Activated T-helper 17 cell treated with anti-CD3 and anti-CD28 coated beads, Interleukin-2, amount 50 U/mL, for 72 hours (primary cell): Measurements from ENCODE around the gene INO80B. TPM values are rescaled to one million over a fixed set of nuclear protein-coding genes. Genes with fewer than 3 reads are reported as not detected.
"Not testable (repeated sequence)": the region's sequence is repeated elsewhere in the genome, so short reads cannot be mapped to it uniquely, and the experiment has no call there.

Experiments used
- ATAC-seq: fragments of 150-1000 bp; cut with Tn5 transposase; replicated peaks from 2 replicates; pipeline ENCODE4 v1.10.0; 2021; ENCODE audit warnings: mild to moderate bottlenecking, moderate library complexity
- H3K27ac Mint-ChIP-seq: one replicate; pipeline ENCODE4 v1.8.0; 2022; ENCODE audit warnings: mixed read lengths
- H3K27me3 Mint-ChIP-seq: one replicate; pipeline ENCODE4 v1.8.0; 2022; ENCODE audit warnings: mixed read lengths
- H3K36me3 Mint-ChIP-seq: one replicate; pipeline ENCODE4 v1.8.0; 2022; ENCODE audit warnings: low read depth, mild to moderate bottlenecking, mixed read lengths
- H3K4me1 Mint-ChIP-seq: one replicate; pipeline ENCODE4 v1.8.0; 2022; ENCODE audit warnings: mixed read lengths
- H3K4me3 Mint-ChIP-seq: one replicate; pipeline ENCODE4 v1.8.0; 2022; ENCODE audit warnings: mild to moderate bottlenecking, mixed read lengths
- H3K9me3 Mint-ChIP-seq: one replicate; pipeline ENCODE4 v1.8.0; 2022; ENCODE audit warnings: mixed read lengths
- total RNA-seq, 2 donors: library from RNA; stranded (reverse); gene quantifications; one replicate each; pipeline ENCODE4 v1.2.3, GENCODE V29; 2022

Gene INO80B
- total RNA-seq, 2 donors from 2014 or later: 27.8 to 37.9 TPM

DNA sequence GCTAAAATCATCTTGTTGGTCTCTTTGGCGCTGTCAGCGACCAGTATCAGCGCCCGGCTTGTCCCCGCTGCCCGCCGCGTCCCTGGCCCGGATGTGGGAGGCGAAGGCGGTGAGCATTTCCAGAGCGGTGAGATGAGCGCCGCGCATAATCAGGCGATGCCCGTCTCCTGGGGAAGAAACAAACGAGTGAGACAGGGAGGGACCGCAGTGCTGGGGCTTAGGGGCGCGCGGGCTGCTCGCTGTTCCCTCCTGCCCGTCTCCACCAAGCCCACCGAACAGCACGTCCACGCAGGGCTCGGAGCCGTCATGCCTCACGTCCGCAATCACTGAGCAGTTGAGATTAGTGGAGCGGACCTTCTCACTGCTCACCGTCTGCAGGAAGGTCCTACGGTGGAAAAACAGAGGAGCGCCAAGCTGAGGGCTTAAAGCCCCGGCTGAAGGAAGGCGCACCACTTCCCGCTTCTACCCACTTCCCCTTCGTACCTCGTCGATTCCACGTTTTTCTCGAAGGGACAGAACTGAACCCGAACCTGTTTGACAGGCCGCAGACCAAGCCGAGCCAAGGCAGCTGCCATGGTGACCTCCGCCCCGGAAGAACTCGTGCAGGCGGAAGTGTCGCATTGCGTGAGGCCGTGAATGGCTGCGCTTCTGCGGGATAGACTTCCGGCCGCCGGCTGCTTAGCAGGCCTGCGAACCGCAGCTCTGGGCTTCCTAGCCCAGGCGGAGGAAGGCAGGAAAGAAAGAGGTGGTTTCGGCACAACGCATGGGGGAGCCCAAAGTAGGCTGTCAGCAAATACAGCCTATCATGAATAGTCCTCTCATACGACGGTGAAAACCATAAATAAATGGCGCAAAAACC is 17.4 kb downstream of the INO80B start, which contains the start of gene MRPL53:
Gene MRPL53 (minus strand): TSS at position 595 of the 859 bp plus-strand sequence. CDS start 20 bp downstream, at position 575.
- H3K9me3 Mint-ChIP-seq: no peaks in the 10 kb centered on the region
- peak; percentile 96 for ATAC-seq
- H3K27me3 Mint-ChIP-seq: no peaks in the 10 kb centered on the region
- peaks cover 58% of the 10 kb centered on the region for H3K36me3 Mint-ChIP-seq
- peaks cover 10% of the 10 kb centered on the region for H3K4me1 Mint-ChIP-seq
- peak within 1 kb of the TSS; percentile 97 for H3K27ac Mint-ChIP-seq
- peak within 1 kb of the TSS; percentile 98 for H3K4me3 Mint-ChIP-seq

DNA sequence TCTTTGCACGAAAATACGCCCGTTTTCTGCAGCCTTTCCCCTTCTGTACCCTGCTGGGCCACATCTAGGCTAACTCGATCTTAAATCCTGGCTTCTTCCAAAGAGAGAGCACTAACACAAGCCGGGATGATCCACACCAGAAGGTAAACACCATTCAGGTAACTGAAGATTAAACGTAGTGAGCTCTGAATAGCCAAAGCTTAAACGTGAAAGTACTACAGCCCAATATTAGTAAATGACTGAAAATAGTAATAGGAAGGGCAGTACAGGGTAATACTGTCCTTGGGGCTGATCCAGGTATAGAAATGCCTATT is 18.0 kb downstream of the INO80B start:
- H3K27me3 Mint-ChIP-seq: no peaks in the 10 kb centered on the region
- H3K27ac Mint-ChIP-seq: peak overlapping the region; percentile 97
- H3K9me3 Mint-ChIP-seq: no peaks in the 10 kb centered on the region
- H3K4me3 Mint-ChIP-seq: peak overlapping the region; percentile 98
- peaks cover 63% of the 10 kb centered on the region for H3K36me3 Mint-ChIP-seq
- H3K4me1 Mint-ChIP-seq: peaks cover 14% of the 10 kb centered on the region
- no peak for ATAC-seq

DNA sequence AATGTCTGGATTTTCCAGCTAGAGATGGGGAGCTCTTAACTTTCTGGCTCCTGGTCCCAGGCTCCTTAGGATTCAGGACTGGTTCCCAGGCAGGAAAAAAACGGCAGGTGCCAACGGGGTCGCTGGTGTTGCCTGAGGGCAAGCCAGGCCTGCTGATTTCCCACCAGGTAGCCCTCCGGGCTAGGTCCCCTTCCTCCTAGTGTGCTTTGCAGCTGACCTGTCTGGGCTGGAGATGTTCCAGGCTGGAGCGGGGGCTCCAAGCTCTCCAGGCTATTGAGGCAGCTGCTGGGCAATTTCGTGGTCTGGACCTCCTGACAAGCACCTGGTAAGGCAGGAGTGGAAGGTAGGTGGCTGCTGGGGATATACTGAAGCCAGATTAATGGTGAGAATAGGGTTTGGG is 19.6 kb downstream of the INO80B start:
- ATAC-seq: no peak
- H3K4me1 Mint-ChIP-seq: peaks cover 14% of the 10 kb centered on the region
- no peaks in the 10 kb centered on the region for H3K9me3 Mint-ChIP-seq
- H3K36me3 Mint-ChIP-seq: peaks cover 71% of the 10 kb centered on the region
- no peak overlapping the region for H3K27ac Mint-ChIP-seq
- H3K4me3 Mint-ChIP-seq: peak overlapping the region; percentile 98
- no peaks in the 10 kb centered on the region for H3K27me3 Mint-ChIP-seq

DNA sequence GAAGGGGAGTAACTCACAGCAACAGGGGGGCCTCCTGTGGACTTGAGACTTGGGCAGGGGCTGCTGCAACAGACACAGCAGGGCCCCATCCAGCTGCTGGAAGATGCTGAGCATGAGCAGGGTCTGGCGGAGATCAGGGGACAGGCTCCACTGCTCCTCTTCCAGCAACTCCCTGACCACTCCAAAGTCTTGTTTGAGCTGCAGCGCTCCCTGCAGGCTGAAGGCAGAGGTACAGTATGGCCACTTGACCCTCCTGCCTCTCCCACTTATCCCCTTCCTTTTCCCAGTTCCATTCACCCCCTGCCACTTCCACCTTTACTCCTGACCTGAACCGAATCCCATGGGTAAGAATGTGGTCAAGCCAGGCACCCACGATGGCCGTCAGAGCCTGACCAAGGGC is 20.0 kb downstream of the INO80B start:
- H3K36me3 Mint-ChIP-seq: peaks cover 73% of the 10 kb centered on the region

DNA sequence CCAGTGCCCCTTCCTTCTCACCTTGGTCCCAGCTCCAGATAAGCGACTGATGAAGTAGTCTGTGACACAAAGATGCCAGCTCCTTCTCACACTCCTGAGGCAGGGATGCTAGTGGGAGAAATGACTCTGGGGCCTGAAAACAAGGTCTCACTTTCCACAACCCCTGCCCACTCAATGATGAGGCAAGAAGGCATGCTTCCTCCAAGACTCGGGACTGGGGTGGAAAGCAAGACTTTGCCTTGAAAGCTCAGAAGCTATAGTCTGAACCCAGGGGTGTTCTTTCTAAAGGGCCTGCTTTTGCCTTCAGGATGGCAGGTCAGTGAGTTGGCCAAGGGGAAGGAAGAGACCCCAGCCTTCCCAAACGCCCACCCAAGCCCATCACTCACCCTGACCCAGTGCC is 26.5 kb downstream of the INO80B start:
- H3K27me3 Mint-ChIP-seq: no peaks in the 10 kb centered on the region
- no peaks in the 10 kb centered on the region for H3K9me3 Mint-ChIP-seq
- H3K4me3 Mint-ChIP-seq: peak overlapping the region; percentile 91
- H3K4me1 Mint-ChIP-seq: peaks cover 10% of the 10 kb centered on the region
- H3K27ac Mint-ChIP-seq: no peak overlapping the region
- no peak for ATAC-seq
- H3K36me3 Mint-ChIP-seq: peaks cover 63% of the 10 kb centered on the region

More for the DNA sequence above, 20.0 kb downstream of the INO80B start:
- no peak overlapping the region for H3K27ac Mint-ChIP-seq
- H3K4me1 Mint-ChIP-seq: peaks cover 12% of the 10 kb centered on the region
- H3K4me3 Mint-ChIP-seq: no peak overlapping the region
- no peaks in the 10 kb centered on the region for H3K9me3 Mint-ChIP-seq
- H3K27me3 Mint-ChIP-seq: no peaks in the 10 kb centered on the region
- ATAC-seq: no peak

DNA sequence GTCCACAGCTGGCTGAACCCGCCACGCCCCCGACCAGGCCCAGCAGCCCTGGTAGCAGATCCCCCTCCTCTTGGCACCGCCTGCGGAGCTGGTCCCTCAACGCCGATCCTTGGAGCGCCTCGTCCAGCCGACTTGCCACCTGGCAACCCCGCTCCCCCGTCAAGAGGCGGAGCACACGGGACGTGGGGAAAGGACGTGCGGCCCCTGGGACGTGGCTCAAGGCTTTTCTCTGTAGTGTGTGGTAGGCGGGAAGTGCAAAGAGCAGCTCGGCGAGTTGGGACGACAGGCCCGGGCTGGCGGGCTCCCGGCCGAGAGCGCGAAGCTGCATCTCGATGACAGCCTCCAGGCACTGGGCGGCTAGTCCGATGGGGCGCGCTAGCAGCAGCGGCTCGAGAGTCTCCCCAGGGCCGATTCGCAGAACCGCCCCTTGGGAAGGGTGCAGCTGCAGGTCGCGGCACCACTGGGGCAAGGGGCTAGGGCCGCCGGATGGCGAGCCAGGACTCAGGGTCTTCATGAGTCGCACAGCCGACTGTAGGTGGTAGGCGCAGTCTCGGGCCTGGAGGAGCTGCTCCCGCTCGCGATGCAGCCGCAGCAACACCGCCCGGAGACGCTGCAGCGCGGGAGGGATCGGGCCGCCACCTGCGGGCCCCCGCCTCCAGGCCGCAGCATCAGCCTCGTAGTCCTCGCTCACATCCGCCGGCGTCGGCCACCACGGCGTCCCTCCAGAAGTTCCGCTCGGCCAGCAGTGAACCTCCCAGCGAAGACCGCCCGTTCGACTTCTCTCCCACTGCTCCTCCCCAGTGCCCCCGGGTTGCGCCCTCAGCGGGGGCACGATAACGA is 27.3 kb downstream of the INO80B start:
- Mint-ChIP-seq H3K4me3 (peak overlapping the region; percentile 91), H3K9me3 (no peaks in the 10 kb centered on the region), H3K4me1 (peaks cover 10% of the 10 kb centered on the region), H3K27ac (peak overlapping the region; percentile 92), H3K27me3 (no peaks in the 10 kb centered on the region), H3K36me3 (peaks cover 68% of the 10 kb centered on the region)
- ATAC-seq: peak; percentile 53

DNA sequence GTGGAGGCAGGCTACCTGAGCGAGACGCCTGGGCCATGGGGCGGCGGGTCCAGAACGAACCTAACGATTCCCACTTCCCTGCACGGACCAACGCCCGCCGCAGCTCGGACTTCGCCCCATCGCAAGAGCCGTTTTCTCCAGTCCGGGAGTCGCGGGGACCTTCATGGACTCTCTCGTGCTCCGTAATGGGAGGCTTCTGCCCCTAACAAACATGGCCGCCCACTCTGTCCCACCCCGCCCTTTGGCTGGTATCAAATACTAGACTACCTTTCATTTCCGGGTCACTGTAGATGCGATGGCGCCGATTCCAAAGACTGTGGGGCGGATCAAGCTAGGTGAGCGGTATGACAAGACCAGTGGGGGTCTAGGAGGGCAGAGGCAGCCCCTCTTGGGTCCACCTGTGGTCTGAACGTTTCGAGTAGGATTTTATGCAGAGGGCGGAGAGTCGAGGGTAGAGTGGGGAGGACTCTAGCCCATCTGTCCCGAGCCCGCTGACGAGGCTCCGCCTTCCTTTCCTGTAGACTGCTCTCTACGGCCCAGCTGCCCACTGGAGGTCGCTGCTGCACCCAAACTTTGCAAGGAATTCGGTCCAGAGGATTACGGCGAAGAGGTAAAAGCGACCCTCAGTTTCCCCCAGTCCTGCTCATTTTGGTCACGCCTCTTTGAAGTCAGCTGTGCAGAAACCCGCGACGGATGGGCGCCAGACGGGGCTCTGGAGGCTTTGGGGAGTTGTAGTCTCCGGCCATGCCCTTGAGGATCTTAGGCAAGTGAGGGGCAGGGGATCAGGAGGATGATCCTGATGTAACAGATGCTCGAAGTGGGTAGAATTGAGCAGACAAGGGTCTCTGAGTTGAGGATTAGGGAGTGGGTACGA is 28.2 kb downstream of the INO80B start, which contains the start of the genes CCDC142 and TTC31:
Gene CCDC142 (minus strand): TSS at position 198 of the 874 bp plus-strand sequence. CDS start 161 bp downstream, at position 37.
Gene TTC31 (plus strand): TSS at position 281 of the 874 bp plus-strand sequence. CDS start 15 bp downstream, at position 296.
- peak within 1 kb of the TSS; percentile 91 for H3K4me3 Mint-ChIP-seq

DNA sequence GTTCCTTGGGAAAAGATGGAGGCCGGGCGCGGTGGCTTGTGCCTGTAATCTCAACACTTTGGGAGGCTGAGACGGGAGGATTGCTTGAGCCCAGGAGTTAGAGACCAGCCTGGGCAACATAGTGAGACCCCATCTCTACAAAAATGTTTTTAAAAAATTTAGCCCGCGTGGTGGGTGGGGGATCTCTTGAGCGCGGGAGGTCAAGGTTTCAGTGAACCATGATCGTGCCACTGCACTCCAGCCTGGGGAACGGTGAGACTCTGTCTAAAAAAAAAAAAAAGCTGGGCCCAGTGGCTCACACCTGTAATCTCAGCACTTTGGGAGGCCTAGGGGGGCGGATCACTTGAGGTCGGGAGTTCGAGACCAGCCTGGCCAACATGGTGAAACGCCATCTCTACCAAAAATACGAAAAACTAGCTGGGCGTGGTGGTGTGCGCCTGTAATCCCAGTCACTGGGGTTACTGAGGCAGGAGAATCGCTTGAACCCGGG is 28.8 kb downstream of the INO80B start:
- not testable (repeated sequence) for H3K27me3 Mint-ChIP-seq, H3K9me3 Mint-ChIP-seq, H3K4me1 Mint-ChIP-seq, ATAC-seq
- H3K27ac Mint-ChIP-seq: peak overlapping the region; percentile 92
- peaks cover 67% of the 10 kb centered on the region for H3K36me3 Mint-ChIP-seq
- peak overlapping the region; percentile 91 for H3K4me3 Mint-ChIP-seq

More for the DNA sequence above, 28.2 kb downstream of the INO80B start, which contains the start of the genes CCDC142 and TTC31:
- ATAC-seq: peak; percentile 94
- Mint-ChIP-seq H3K27ac (peak within 1 kb of the TSS; percentile 92), H3K36me3 (peaks cover 64% of the 10 kb centered on the region), H3K4me1 (peaks cover 5% of the 10 kb centered on the region), H3K27me3 (no peaks in the 10 kb centered on the region), H3K9me3 (no peaks in the 10 kb centered on the region)

DNA sequence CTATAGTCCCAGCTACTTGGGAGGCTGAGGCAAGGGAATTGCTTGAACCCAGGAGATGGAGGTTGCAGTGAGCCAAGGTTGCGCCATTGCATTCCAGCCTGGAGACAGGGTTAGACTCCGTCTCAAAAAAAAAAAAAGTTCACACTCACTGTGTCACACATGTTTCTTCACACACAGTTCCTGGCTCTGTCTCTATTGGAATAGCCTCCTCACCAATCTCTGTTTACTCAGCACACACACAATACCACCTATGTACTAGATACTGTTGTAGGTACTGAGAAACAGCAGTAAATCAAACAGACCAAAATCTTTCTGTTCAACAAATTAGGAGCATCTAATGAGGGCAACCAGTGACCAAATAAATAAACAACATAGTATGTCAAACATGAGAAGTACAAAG is 31.3 kb downstream of the INO80B start:
- Mint-ChIP-seq H3K4me1 (peaks cover 5% of the 10 kb centered on the region), H3K36me3 (peaks cover 54% of the 10 kb centered on the region), H3K9me3 (no peaks in the 10 kb centered on the region), H3K27ac (no peak overlapping the region), H3K27me3 (no peaks in the 10 kb centered on the region), H3K4me3 (no peak overlapping the region)
- ATAC-seq: no peak

DNA sequence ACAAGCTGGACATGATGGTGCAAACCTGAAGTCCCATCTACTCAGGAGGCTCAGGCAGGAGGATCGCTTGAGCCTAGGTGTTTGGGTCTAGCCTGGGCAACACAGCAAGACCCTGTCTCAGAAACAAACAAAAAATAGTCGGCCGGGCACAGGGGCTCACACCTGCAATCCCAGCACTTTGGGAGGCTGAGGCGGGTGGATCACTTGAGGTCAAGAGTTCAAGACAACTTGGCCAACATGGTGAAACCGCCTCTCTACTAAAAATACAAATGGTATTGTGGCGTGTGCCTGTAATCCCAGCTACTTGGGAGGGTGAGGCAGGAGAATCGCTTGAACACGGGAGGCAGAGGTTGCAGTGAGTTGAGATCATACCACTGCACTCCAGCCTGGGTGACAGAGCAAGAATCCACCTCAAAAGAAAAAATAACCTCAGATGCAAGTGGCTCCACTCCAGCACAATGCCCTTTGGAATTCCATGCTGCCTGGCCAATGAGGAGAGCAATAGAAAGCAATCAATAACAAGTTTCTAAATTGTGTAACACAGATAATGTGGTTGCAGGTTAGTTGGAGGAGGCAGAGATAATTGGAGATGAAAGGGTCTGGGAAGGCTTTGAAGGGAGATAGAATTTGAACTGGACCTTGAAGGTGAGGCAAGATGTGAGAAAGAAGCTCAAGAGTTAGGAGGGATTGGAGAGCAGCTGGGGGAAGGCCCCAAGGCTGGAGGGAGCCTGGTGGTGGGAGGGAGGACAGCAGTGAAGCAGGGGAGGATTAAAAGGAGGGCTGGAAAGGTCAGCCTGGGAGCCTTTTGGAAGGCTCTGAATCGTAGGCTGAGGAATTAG is 34.0 kb downstream of the INO80B start:
- no peaks in the 10 kb centered on the region for H3K9me3 Mint-ChIP-seq
- no peaks in the 10 kb centered on the region for H3K4me1 Mint-ChIP-seq
- no peaks in the 10 kb centered on the region for H3K27me3 Mint-ChIP-seq
- H3K27ac Mint-ChIP-seq: no peak overlapping the region
- H3K4me3 Mint-ChIP-seq: no peak overlapping the region
- peaks cover 67% of the 10 kb centered on the region for H3K36me3 Mint-ChIP-seq
- no peak for ATAC-seq

DNA sequence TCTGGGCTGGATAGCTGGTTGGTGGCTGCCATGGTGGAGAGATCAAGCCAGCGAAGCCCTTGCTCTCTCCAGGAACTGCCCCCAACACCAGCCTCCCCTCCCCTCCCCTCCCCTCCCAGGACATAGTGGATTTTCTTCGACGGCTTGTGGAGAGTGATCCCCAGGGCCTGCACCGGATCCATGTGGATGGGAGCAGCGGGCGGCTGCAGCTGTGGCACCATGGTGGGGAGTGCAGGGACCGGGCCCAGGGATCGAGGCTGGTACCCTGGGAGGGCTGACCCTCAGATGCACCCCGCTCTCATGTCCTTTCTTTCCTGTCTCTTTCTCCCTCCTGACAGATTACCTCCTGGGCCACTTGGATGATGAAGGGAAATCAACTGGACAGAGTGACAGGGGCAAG is 35.0 kb downstream of the INO80B start:
- Mint-ChIP-seq H3K27ac (no peak overlapping the region), H3K27me3 (no peaks in the 10 kb centered on the region), H3K36me3 (peaks cover 75% of the 10 kb centered on the region), H3K4me3 (no peak overlapping the region), H3K9me3 (no peaks in the 10 kb centered on the region), H3K4me1 (no peaks in the 10 kb centered on the region)
- no peak for ATAC-seq

DNA sequence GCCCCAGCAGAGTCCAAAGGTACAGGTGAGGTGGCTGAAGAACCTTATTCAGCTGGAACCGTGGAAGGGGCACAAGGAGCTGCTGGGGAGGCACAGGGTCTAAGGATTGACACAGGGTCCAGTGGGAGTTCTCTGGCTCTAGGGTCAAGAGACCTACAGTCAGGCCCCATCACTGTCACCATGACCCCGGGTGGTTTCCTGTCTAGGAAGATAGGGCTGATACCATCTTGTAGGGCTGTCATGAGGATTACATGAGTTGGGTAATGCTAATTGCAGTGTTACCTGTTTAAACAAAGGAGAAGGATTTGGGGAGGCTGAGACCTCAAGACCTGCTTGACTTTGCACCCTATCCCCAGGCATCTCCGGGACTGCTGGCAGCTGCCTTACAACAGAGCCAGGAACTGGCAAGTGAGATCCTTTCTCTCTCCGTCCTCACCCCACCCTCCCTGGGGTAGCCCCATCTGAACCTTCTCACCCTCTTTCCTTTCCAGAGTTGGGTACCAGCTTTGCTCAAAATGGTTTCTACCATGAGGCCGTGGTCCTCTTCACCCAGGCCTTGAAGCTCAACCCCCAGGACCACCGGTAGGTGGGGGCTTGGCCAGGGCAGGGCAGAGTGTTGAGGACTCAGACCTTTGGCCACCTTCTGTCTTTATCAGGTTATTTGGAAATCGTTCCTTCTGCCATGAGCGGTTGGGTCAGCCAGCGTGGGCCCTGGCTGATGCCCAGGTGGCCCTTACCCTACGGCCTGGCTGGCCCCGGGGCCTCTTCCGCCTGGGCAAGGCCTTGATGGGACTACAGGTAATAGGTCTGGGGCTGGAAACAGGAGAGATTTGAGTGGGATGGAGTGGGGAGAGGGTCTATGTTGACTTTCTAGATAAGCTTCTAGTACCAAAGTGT is 37.0 kb downstream of the INO80B start:
- no peaks in the 10 kb centered on the region for H3K9me3 Mint-ChIP-seq
- H3K4me1 Mint-ChIP-seq: no peaks in the 10 kb centered on the region
- no peak overlapping the region for H3K4me3 Mint-ChIP-seq
- H3K27ac Mint-ChIP-seq: no peak overlapping the region
- no peaks in the 10 kb centered on the region for H3K27me3 Mint-ChIP-seq
- H3K36me3 Mint-ChIP-seq: peaks cover 55% of the 10 kb centered on the region
- no peak for ATAC-seq
